ENCODE measurements around the gene MSI2.

Gene MSI2

DNA sequence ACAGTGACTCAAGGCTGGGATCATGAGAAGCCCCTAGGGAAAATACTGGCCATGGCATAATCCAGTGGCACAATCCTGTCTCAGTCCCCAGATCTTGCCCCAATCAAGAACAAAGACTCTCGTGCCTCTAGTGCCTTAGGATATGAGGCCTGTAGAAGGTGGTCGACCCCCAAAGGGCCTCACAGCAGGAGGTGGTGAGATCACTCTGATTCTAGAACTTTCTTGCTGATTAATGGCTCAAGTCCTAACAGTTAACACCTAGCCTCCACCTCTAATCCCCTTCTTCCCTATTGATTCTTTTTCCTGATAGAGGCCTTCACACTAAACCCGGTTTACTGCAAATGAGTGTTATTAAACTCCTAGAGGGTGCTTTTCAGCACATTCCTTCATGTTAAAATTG lies 312.0 kb downstream of the MSI2 start:
- no peak for DNase-seq (ENCODE audit: low read depth)
- H3K4me3 ChIP-seq (ENCODE audit: low read length), result no peak overlapping the region
- TF ChIP-seq CTCF (IDR thresholded peaks at IDR 0.05; ENCODE audit: insufficient read depth, low read depth, low read length, missing control alignments), result no peak

DNA sequence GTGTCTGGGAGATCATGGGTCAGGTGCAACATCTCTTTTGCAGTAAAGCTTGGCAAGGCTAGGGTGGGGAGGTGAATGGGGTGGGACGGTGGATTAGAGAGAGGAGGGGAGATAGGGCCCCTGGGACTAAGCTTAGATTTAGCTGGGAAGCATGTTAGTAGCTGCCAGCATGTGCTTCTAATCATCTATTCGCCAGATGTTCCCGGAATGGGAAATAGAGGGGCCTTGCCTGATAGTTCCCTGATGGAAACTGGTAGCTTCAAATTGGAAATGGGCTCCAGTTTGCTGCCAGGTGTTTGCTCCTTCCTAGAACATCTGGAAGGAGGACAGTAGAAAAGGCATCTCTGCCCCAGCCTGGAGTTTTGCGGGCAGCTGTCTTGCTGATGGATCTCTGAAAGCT lies 312.7 kb downstream of the MSI2 start:
- no peak for TF ChIP-seq CTCF (IDR thresholded peaks at IDR 0.05; ENCODE audit: insufficient read depth, low read depth, low read length, missing control alignments)
- no peak overlapping the region for H3K4me3 ChIP-seq (ENCODE audit: low read length)
- DNase-seq (ENCODE audit: low read depth), result no peak

GRCh38 chr17:57569853-57570252 lies 313.5 kb downstream of the MSI2 start:
- no peak overlapping the region for H3K4me3 ChIP-seq (ENCODE audit: low read length)
- TF ChIP-seq CTCF (IDR thresholded peaks at IDR 0.05; ENCODE audit: insufficient read depth, low read depth, low read length, missing control alignments), result no peak
- DNase-seq (ENCODE audit: low read depth), result no peak

DNA sequence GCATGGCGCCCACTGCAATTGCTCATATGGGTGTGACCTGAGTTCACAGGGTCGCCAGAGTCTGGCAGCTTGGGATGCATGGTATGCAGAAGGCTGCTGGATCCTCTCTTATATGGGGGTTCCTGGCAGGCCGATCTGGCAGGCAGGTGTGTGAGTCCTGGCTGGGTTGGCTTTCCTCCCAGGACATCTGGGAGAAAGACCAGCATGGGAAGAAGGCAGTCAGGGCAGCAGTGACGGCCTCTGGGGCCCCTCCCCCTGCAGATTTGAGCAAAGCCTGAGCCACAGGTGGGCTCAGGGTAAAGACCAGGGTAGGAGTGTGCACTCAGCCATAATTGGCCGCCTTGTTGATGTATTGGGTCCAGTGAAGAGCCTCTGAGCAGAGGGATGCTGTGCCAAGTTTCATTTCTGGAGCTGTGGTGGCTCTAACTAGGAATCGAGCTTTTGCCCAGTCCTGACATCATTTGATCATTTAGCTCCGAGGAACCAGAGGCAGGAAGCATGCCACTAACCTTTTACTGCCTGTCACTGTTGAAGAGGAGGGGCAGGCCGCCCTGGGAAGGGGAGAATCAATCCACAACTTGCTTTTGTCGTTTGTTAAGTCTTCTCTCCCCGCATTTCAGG lies 314.5 kb downstream of the MSI2 start:
- TF ChIP-seq CTCF (IDR thresholded peaks at IDR 0.05; ENCODE audit: insufficient read depth, low read depth, low read length, missing control alignments), result no peak
- H3K4me3 ChIP-seq (ENCODE audit: low read length), result no peak overlapping the region
- no peak for DNase-seq (ENCODE audit: low read depth)

- peak; percentile 4 for DNase-seq (ENCODE audit: low read depth)
- TF ChIP-seq CTCF (IDR thresholded peaks at IDR 0.05; ENCODE audit: insufficient read depth, low read depth, low read length, missing control alignments), result no peak
- H3K4me3 ChIP-seq (ENCODE audit: low read length), result no peak overlapping the region
These were observed 315.7 kb downstream of the MSI2 start for GRCh38 chr17:57572062-57572461.

DNA sequence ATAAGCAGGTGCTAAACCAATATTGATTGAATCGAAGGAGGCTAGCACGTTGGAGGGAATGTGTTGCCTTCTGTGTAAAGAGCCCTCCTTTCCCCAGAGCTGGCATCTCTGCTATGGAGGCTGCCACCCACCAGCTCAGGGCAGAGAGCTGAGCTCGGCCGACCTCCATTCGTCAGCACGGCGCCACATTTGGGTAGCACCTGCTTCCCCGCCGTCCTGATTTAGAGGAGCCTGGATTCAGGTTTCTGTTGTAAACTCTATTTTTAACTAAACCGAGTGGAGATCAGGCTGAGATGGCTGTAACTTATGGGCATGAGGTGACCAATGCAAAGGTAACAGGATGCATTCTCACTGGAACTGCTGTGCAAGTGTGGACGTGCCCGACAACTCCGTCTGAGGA lies 316.3 kb downstream of the MSI2 start:
- DNase-seq (ENCODE audit: low read depth), result peak; percentile 15
- no peak overlapping the region for H3K4me3 ChIP-seq (ENCODE audit: low read length)
- TF ChIP-seq CTCF (IDR thresholded peaks at IDR 0.05; ENCODE audit: insufficient read depth, low read depth, low read length, missing control alignments), result no peak

DNA sequence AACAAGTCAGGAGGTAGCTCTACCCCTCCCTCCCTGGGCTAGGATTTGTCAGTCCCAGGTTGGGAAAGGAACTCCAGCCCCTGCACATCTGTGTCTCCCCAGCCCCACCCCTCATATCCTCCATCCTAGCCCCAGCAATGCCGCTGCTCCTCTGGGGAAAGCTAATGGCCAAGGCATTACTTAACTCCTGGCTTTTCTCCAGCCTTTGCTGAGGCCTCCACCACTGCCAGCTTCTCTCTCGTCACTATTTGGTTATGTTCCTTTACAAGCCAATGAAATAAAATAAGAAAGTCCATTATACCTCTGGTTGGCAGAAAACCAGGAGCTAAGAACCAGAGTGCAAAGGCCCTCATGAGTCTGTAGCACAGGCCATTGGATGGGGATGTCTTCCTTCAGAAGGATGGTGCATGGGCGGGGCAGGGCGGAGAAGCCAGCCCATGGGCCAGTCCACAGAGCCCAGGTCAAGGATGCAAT lies 317.8 kb downstream of the MSI2 start:
- no peak for DNase-seq (ENCODE audit: low read depth)
- no peak overlapping the region for H3K4me3 ChIP-seq (ENCODE audit: low read length)
- TF ChIP-seq CTCF (IDR thresholded peaks at IDR 0.05; ENCODE audit: insufficient read depth, low read depth, low read length, missing control alignments), result no peak

Data from epithelial cell of esophagus (primary cell).